GM13976 (cell line): ENCODE measurements around the gene PPP2R2D.

Source experiments
- DNase-seq: peaks from one replicate; pipeline ENCODE4 v3.0.0; 2012; ENCODE audit warnings: low spot score
- in situ Hi-C: fragments of 300-500 bp; cut with MboI; formaldehyde crosslinking; loops from one replicate; pipeline ENCODE4 v1.12.0; 2022; ENCODE audit warnings: low sequenced_read_pairs, mixed read lengths, inconsistent platforms; ENCODE audit not compliant: unreplicated experiment
- TF ChIP-seq, protein P1 (sequence below): IDR thresholded peaks from 2 replicates; pipeline ENCODE4 v1.5.1; 2012; ENCODE audit warnings: borderline replicate concordance, mild to moderate bottlenecking; ENCODE audit not compliant: insufficient read depth; ENCODE audit errors: extremely low read depth, missing control alignments, control extremely low read depth

Gene PPP2R2D

GRCh38 chr10:131975796-131976195 lies 75.0 kb downstream of the PPP2R2D start:
- DNase-seq = no peak
- TF ChIP-seq, protein P1, sequence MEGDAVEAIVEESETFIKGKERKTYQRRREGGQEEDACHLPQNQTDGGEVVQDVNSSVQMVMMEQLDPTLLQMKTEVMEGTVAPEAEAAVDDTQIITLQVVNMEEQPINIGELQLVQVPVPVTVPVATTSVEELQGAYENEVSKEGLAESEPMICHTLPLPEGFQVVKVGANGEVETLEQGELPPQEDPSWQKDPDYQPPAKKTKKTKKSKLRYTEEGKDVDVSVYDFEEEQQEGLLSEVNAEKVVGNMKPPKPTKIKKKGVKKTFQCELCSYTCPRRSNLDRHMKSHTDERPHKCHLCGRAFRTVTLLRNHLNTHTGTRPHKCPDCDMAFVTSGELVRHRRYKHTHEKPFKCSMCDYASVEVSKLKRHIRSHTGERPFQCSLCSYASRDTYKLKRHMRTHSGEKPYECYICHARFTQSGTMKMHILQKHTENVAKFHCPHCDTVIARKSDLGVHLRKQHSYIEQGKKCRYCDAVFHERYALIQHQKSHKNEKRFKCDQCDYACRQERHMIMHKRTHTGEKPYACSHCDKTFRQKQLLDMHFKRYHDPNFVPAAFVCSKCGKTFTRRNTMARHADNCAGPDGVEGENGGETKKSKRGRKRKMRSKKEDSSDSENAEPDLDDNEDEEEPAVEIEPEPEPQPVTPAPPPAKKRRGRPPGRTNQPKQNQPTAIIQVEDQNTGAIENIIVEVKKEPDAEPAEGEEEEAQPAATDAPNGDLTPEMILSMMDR = no peak
- in situ Hi-C loops = no loop called here

DNA sequence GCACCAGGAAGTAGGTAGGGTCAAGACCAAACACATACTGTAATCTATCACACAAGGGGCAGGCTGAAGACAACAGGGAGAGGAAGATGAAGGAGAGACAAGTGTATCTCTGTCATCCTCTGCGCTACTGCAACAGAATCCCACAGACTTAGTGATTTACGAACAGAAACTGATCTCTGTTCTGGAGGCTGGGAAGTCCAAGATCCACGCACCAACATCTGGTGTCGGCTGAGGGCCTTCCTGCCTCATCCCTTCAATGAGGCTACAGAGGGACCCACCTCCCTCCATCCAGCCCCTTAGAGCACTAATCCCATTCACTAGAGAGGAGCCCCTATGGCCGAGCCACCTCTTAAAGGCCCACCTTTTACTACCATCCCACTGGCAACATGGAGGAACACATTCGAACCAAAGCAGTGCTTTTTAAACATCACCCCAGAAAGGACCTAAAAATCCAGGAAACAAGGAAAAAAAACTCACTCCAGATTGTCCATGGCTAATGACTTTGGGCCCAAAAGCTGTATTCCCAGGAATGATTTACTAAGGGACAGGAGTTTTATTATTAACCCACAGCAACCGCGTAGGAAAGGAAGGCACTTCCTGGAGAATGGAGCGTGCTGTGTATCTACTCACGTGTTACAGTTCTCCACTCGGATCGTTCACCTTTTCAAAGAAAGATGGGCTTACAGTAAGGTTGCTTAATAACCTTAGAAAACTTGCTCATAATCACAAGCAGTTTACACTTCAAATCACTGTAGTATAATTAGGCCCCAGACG lies 76.7 kb downstream of the PPP2R2D start:
- in situ Hi-C loops = no loop called here
- TF ChIP-seq, protein P1 = no peak
- no peak for DNase-seq

GRCh38 chr10:131978366-131978765 lies 77.6 kb downstream of the PPP2R2D start:
- DNase-seq = no peak
- in situ Hi-C loops = no loop called here
- TF ChIP-seq, protein P1 = no peak

GRCh38 chr10:131978851-131979250 lies 78.0 kb downstream of the PPP2R2D start:
- in situ Hi-C loops = no loop called here
- no peak for DNase-seq

GRCh38 chr10:131979336-131979735 lies 78.5 kb downstream of the PPP2R2D start:
- TF ChIP-seq, protein P1 = no peak
- in situ Hi-C loops = no loop called here
- no peak for DNase-seq

More at GRCh38 chr10:131978851-131979250, 78.0 kb downstream of the PPP2R2D start:
- TF ChIP-seq, protein P1 = no peak

DNA sequence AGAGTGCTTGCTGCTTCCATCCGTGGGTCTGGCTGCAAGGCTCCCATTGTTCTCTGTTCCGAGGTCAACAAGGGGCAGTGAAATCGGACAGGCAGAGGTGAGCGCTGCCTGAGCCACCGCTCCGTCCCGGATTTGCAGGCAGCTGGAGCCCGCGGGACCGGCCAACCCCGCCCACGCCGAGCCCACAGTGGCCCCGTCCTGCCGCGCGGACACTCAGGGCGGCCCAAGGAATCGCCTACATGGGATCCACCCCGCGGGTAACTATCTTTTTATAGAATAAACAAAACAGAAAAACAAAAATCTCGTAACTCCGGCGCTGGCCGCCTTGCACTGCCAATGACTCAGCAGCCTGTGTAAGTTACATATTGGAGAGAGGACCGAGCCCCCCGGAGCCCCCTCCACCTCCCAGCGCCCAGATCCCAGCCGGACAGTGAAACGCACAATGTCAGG lies 79.0 kb downstream of the PPP2R2D start:
- no peak for DNase-seq
- in situ Hi-C loops = no loop called here
- TF ChIP-seq, protein P1 = no peak
